ENCODE measurements around the gene SLC26A8. TPM values are rescaled to one million over a fixed set of nuclear protein-coding genes. Genes with fewer than 3 reads are reported as not detected.
"Not testable (repeated sequence)": the region's sequence is repeated elsewhere in the genome, so short reads cannot be mapped to it uniquely, and the experiment has no call there.

SLC26A8 gene
- total RNA-seq, 4 donors from 2014 or later: 0.30 to 1.1 TPM; not detected in 2

GRCh38 chr6:35954333-35954732, 70.1 kb downstream of the SLC26A8 start:
- Histone ChIP-seq H3K4me3 (no peak overlapping the region), H3K27ac (peak overlapping the region in 2 of 4 donors; percentile 75 to 83), H3K4me1 (no peaks in the 10 kb centered on the region), H3K27me3 (no peaks in the 10 kb centered on the region), H3K9me3 (no peaks in the 10 kb centered on the region), H3K36me3 (no peaks in the 10 kb centered on the region)
- TF ChIP-seq CTCF (IDR thresholded peaks at IDR 0.05) (no peak), EP300 (IDR thresholded peaks at IDR 0.05) (peak; percentile 51 to 56), POLR2A (IDR thresholded peaks at IDR 0.05) (peak in 1 of 2 donors; percentile 13)
- DNase-seq (ENCODE audit: low spot score in 2 of 2): no peak
- 79 to 86% methylated on average over 7 of the region's 7 CpGs for WGBS, 2 donors

GRCh38 chr6:35948725-35949124, 75.7 kb downstream of the SLC26A8 start:
- Histone ChIP-seq H3K9me3 (no peaks in the 10 kb centered on the region), H3K4me1 (no peaks in the 10 kb centered on the region), H3K27me3 (no peaks in the 10 kb centered on the region), H3K4me3 (no peak overlapping the region), H3K36me3 (no peaks in the 10 kb centered on the region), H3K27ac (no peak overlapping the region)
- 92% methylated on average over 1 of the region's 1 CpG for WGBS, 2 donors
- TF ChIP-seq POLR2A (IDR thresholded peaks at IDR 0.05) (no peak), CTCF (IDR thresholded peaks at IDR 0.05) (no peak), EP300 (IDR thresholded peaks at IDR 0.05) (no peak)
- DNase-seq (ENCODE audit: low spot score in 2 of 2): no peak

DNA sequence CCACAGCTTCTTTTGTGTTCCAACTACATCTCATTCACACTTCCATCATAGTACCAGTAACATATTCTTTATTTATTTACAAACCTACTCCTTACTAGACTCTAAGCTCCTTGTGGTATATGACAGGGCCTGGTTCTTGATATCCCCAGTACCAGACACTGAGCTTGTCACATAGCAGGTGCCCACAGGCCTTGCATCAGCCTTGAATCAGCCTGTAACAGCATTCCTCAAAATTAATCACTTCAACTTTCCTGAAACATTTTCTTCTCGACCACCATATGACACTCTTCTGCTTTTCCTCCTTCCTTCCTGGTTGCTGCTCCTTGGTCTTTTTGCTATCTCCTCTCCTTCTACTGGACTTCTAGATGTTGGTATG, 78.8 kb downstream of the SLC26A8 start:
- DNase-seq (ENCODE audit: low spot score in 2 of 2): no peak
- H3K27me3 ChIP-seq: no peaks in the 10 kb centered on the region
- TF ChIP-seq POLR2A (IDR thresholded peaks at IDR 0.05): no peak
- TF ChIP-seq EP300 (IDR thresholded peaks at IDR 0.05): no peak
- TF ChIP-seq CTCF (IDR thresholded peaks at IDR 0.05): no peak
- H3K4me3 ChIP-seq: no peak overlapping the region
- no peaks in the 10 kb centered on the region for H3K36me3 ChIP-seq
- H3K4me1 ChIP-seq: no peaks in the 10 kb centered on the region
- WGBS, 2 donors: 66 to 78% methylated on average over 1 of the region's 1 CpG
- H3K27ac ChIP-seq: no peak overlapping the region
- no peaks in the 10 kb centered on the region for H3K9me3 ChIP-seq

DNA sequence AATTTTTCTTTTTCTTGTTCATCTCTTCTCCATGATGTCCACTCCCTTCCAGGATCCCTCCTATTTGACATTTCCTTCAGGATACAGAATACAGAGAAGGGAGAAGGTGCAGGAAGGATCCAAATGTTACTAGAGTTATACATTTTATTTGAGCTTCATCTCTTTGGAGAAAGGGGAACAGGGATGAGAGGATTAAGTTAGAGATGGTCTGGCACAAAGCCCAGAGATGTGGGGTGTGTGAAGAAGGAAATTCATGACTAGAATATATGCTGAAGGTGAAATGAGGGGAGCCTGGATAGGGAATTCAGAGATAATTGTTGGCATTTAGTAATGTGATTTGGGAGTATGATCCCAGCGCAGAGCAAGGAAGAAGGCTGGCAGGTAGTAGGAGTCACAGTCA, 81.1 kb downstream of the SLC26A8 start:
- DNase-seq (ENCODE audit: low spot score in 2 of 2): no peak
- Histone ChIP-seq H3K27me3 (no peaks in the 10 kb centered on the region), H3K27ac (no peak overlapping the region), H3K9me3 (no peaks in the 10 kb centered on the region), H3K4me3 (no peak overlapping the region), H3K4me1 (no peaks in the 10 kb centered on the region), H3K36me3 (no peaks in the 10 kb centered on the region)
- WGBS, 2 donors: 82 to 83% methylated on average over 1 of the region's 1 CpG
- TF ChIP-seq CTCF (IDR thresholded peaks at IDR 0.05) (no peak), EP300 (IDR thresholded peaks at IDR 0.05) (no peak), POLR2A (IDR thresholded peaks at IDR 0.05) (no peak)

DNA sequence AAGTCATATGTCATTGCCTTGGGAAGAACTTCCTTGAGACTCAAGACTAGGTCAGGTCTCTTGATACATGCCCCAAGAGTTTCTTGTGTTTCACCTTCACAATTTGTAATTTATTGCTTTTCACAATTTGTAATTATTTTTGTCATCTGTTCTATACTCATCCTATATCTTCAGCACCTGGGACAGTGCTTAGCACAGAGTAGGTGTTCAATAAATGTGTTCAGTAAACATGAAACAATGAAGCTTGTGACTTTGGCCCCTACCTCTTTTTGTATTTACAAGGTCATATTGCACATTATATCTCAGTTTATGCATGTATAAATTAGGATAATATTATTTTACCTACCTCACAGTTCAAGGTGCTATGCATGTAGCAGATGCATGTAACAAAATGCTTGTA, 82.1 kb downstream of the SLC26A8 start:
- Histone ChIP-seq H3K9me3 (no peaks in the 10 kb centered on the region), H3K4me3 (no peak overlapping the region), H3K4me1 (no peaks in the 10 kb centered on the region), H3K27me3 (no peaks in the 10 kb centered on the region), H3K27ac (no peak overlapping the region), H3K36me3 (no peaks in the 10 kb centered on the region)
- TF ChIP-seq EP300 (IDR thresholded peaks at IDR 0.05): no peak
- no peak for TF ChIP-seq POLR2A (IDR thresholded peaks at IDR 0.05)
- TF ChIP-seq CTCF (IDR thresholded peaks at IDR 0.05): no peak
- no peak for DNase-seq (ENCODE audit: low spot score in 2 of 2)

- WGBS, 2 donors: 84 to 87% methylated on average over 7 of the region's 7 CpGs
- not testable (repeated sequence) for DNase-seq (ENCODE audit: low spot score in 2 of 2); H3K9me3 ChIP-seq; H3K27ac ChIP-seq; H3K4me1 ChIP-seq; H3K36me3 ChIP-seq; H3K4me3 ChIP-seq; H3K27me3 ChIP-seq
Measured at GRCh38 chr6:35941170-35941569, 83.3 kb downstream of the SLC26A8 start.

- H3K27ac ChIP-seq; H3K27me3 ChIP-seq; H3K9me3 ChIP-seq; H3K4me1 ChIP-seq; H3K36me3 ChIP-seq; DNase-seq (ENCODE audit: low spot score in 2 of 2); H3K4me3 ChIP-seq: not testable (repeated sequence)
- WGBS, 2 donors: 78 to 80% methylated on average over 2 of the region's 2 CpGs
Measured at GRCh38 chr6:35940014-35940413, 84.4 kb downstream of the SLC26A8 start.

DNA sequence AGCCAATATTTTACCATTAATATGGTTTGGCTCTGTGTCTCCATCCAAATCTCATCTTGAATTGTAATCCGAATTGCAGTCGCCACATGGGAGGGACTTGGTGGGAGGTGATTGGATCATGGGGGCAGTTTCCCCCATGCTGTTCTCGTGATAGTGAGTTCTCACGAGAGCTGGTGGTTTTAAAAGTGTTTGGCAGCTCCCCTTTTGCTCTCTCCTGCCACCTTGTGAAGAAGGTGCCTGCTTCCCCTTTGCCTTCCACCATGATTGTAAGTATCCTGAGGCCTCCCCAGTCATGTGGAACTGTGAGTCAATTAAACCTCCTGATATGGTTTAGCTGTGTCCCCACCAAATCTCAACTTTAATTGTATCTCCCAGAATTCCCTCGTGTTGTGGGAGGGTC, 85.2 kb downstream of the SLC26A8 start:
- WGBS, 2 donors: 83 to 89% methylated on average over 5 of the region's 5 CpGs
- DNase-seq (ENCODE audit: low spot score in 2 of 2); H3K27ac ChIP-seq; H3K36me3 ChIP-seq; H3K4me1 ChIP-seq; H3K4me3 ChIP-seq; H3K27me3 ChIP-seq; H3K9me3 ChIP-seq: not testable (repeated sequence)

All from tibial nerve (tissue), 4 donors.